ENCODE results near the gene BRD9.

BRD9 gene

GRCh38 chr5:886036-886435, 6.6 kb downstream of the BRD9 start:
- peaks cover 77% of the 10 kb centered on the region for H3K79me2 ChIP-seq (ENCODE audit: low read length)
- no peak overlapping the region for H3K27ac ChIP-seq (ENCODE audit: low read length)
- peaks cover 14% of the 10 kb centered on the region for H4K20me1 ChIP-seq (ENCODE audit: insufficient read depth, low read length)
- no peak overlapping the region for H3K4me2 ChIP-seq (ENCODE audit: low read length)
- TF ChIP-seq, protein P1, sequence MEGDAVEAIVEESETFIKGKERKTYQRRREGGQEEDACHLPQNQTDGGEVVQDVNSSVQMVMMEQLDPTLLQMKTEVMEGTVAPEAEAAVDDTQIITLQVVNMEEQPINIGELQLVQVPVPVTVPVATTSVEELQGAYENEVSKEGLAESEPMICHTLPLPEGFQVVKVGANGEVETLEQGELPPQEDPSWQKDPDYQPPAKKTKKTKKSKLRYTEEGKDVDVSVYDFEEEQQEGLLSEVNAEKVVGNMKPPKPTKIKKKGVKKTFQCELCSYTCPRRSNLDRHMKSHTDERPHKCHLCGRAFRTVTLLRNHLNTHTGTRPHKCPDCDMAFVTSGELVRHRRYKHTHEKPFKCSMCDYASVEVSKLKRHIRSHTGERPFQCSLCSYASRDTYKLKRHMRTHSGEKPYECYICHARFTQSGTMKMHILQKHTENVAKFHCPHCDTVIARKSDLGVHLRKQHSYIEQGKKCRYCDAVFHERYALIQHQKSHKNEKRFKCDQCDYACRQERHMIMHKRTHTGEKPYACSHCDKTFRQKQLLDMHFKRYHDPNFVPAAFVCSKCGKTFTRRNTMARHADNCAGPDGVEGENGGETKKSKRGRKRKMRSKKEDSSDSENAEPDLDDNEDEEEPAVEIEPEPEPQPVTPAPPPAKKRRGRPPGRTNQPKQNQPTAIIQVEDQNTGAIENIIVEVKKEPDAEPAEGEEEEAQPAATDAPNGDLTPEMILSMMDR (IDR thresholded peaks at IDR 0.05; ENCODE audit: low read depth, low read length): no peak
- no peak for TF ChIP-seq EZH2phosphoT487 (IDR thresholded peaks at IDR 0.05; ENCODE audit: low read depth)
- peaks cover 70% of the 10 kb centered on the region for H3K36me3 ChIP-seq (replicated peaks; ENCODE audit: low read depth, low read length)
- H3K9ac ChIP-seq (ENCODE audit: low read length): no peak overlapping the region
- H3K27me3 ChIP-seq (ENCODE audit: low read depth, low read length): no peaks in the 10 kb centered on the region
- peaks cover 2% of the 10 kb centered on the region for H3K4me1 ChIP-seq (ENCODE audit: low read length)
- no peak overlapping the region for H3K4me3 ChIP-seq (ENCODE audit: low read length)
- H2AFZ ChIP-seq (ENCODE audit: low read depth, low read length): no peak overlapping the region
- H3K9me3 ChIP-seq (ENCODE audit: insufficient read depth, low read length): no peaks in the 10 kb centered on the region

DNA sequence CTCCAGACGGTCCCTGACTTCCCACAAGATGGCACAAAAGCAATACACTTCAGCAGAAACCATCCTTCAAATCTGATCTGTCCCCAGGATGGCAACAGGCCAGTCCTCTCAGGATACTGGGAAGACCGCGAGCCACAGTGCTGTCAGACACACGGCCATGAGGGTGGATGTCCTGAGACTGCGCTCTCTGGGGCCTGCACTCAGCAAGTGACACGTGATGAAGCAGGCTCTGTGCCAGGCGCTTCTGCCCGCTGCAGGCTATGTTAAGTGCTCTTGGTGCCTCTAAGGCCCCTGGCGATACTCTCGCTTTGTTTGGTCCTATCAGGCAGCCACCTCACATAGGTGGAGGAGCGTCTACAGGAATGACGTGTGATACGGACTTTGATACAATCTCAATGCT, 7.1 kb downstream of the BRD9 start:
- Histone ChIP-seq H3K79me2 (ENCODE audit: low read length) (peaks cover 72% of the 10 kb centered on the region), H3K27me3 (ENCODE audit: low read depth, low read length) (no peaks in the 10 kb centered on the region), H2AFZ (ENCODE audit: low read depth, low read length) (no peak overlapping the region), H3K4me3 (ENCODE audit: low read length) (no peak overlapping the region), H3K4me1 (ENCODE audit: low read length) (no peaks in the 10 kb centered on the region), H4K20me1 (ENCODE audit: insufficient read depth, low read length) (peaks cover 14% of the 10 kb centered on the region), H3K4me2 (ENCODE audit: low read length) (no peak overlapping the region), H3K27ac (ENCODE audit: low read length) (no peak overlapping the region), H3K9ac (ENCODE audit: low read length) (no peak overlapping the region), H3K9me3 (ENCODE audit: insufficient read depth, low read length) (no peaks in the 10 kb centered on the region), H3K36me3 (replicated peaks; ENCODE audit: low read depth, low read length) (peaks cover 67% of the 10 kb centered on the region)
- TF ChIP-seq, protein P1 (IDR thresholded peaks at IDR 0.05; ENCODE audit: low read depth, low read length): no peak
- TF ChIP-seq EZH2phosphoT487 (IDR thresholded peaks at IDR 0.05; ENCODE audit: low read depth): no peak

DNA sequence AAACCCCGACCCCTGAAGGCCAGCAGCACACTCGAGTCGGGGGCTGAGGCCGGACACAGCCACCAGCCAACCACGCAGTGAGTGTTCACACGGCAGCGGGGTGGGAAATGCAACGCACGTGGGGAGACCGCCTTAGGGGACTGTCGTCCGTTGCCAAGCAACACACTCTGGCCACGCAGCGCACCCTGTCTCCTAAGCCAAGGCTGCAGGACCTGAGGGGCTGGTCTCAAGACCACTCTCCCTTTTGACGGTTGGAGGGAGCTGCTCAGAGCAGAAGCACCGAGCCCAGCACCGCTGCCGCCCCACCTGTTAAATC, 7.5 kb downstream of the BRD9 start:
- Histone ChIP-seq H3K9ac (ENCODE audit: low read length) (no peak overlapping the region), H3K4me1 (ENCODE audit: low read length) (no peaks in the 10 kb centered on the region), H3K36me3 (replicated peaks; ENCODE audit: low read depth, low read length) (peaks cover 62% of the 10 kb centered on the region), H2AFZ (ENCODE audit: low read depth, low read length) (no peak overlapping the region), H3K27ac (ENCODE audit: low read length) (no peak overlapping the region), H3K4me2 (ENCODE audit: low read length) (no peak overlapping the region), H3K27me3 (ENCODE audit: low read depth, low read length) (no peaks in the 10 kb centered on the region), H3K4me3 (ENCODE audit: low read length) (no peak overlapping the region), H4K20me1 (ENCODE audit: insufficient read depth, low read length) (peaks cover 14% of the 10 kb centered on the region), H3K79me2 (ENCODE audit: low read length) (peaks cover 67% of the 10 kb centered on the region), H3K9me3 (ENCODE audit: insufficient read depth, low read length) (no peaks in the 10 kb centered on the region)
- TF ChIP-seq, protein P1 (IDR thresholded peaks at IDR 0.05; ENCODE audit: low read depth, low read length): no peak
- TF ChIP-seq EZH2phosphoT487 (IDR thresholded peaks at IDR 0.05; ENCODE audit: low read depth): no peak

- H3K27me3 ChIP-seq (ENCODE audit: low read depth, low read length): no peaks in the 10 kb centered on the region
- H3K4me3 ChIP-seq (ENCODE audit: low read length): no peak overlapping the region
- no peaks in the 10 kb centered on the region for H3K4me1 ChIP-seq (ENCODE audit: low read length)
- H3K27ac ChIP-seq (ENCODE audit: low read length): no peak overlapping the region
- H3K9me3 ChIP-seq (ENCODE audit: insufficient read depth, low read length): no peaks in the 10 kb centered on the region
- H4K20me1 ChIP-seq (ENCODE audit: insufficient read depth, low read length): peaks cover 14% of the 10 kb centered on the region
- no peak overlapping the region for H2AFZ ChIP-seq (ENCODE audit: low read depth, low read length)
- TF ChIP-seq EZH2phosphoT487 (IDR thresholded peaks at IDR 0.05; ENCODE audit: low read depth): no peak
- TF ChIP-seq, protein P1 (IDR thresholded peaks at IDR 0.05; ENCODE audit: low read depth, low read length): no peak
- H3K4me2 ChIP-seq (ENCODE audit: low read length): no peak overlapping the region
- H3K36me3 ChIP-seq (replicated peaks; ENCODE audit: low read depth, low read length): peaks cover 60% of the 10 kb centered on the region
- H3K9ac ChIP-seq (ENCODE audit: low read length): no peak overlapping the region
- peaks cover 62% of the 10 kb centered on the region for H3K79me2 ChIP-seq (ENCODE audit: low read length)
Measured at GRCh38 chr5:884345-885126, 8.1 kb downstream of the BRD9 start.
